ENCODE measurements around the gene MAP3K13. TPM values are rescaled to one million over a fixed set of nuclear protein-coding genes. Genes with fewer than 3 reads are reported as not detected.

Gene MAP3K13
- total RNA-seq, 2 donors from 2014 or later = 20.4 to 21.1 TPM

DNA sequence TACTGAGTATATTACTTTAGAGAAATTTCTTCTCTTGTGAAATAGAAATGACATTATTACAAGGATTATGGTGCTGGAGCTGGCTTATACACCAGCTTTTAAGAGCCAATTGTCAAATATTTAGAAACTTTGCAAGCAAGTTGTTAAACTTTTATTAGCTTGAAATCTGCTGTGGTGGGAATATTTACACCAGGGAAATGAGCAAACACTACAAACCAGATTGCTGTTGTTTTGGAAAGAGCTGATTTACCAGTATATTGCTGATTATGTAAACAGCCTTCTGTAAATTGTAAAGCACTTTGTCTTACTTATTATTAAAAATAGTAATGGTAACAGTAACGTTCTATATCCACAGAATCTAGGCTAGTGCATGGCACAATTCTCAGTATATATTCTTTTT, 61.5 kb downstream of the MAP3K13 start:
- DNase-seq = no peak
- H3K4me1 Mint-ChIP-seq = peaks cover 4% of the 10 kb centered on the region
- Histone ChIP-seq H3K27me3 (ENCODE audit: control insufficient read depth, insufficient read depth, low read length, poor library complexity, severe bottlenecking) (no peaks in the 10 kb centered on the region), H3K36me3 (ENCODE audit: control insufficient read depth, insufficient read depth, low read length) (no peaks in the 10 kb centered on the region), H3K4me1 (ENCODE audit: control insufficient read depth, insufficient read depth, low read length) (no peaks in the 10 kb centered on the region), H3K27ac (ENCODE audit: low read depth, low read length) (no peak overlapping the region), H3K4me3 (ENCODE audit: low read length) (no peak overlapping the region), H3K9me3 (ENCODE audit: control insufficient read depth, low read length) (no peaks in the 10 kb centered on the region), H3K9ac (ENCODE audit: extremely low read depth, low read length, poor library complexity, severe bottlenecking) (no peak overlapping the region)
- H3K27ac Mint-ChIP-seq = no peak overlapping the region
- H3K36me3 Mint-ChIP-seq (ENCODE audit: low read depth) = no peaks in the 10 kb centered on the region
- peaks cover 2% of the 10 kb centered on the region for H3K27me3 Mint-ChIP-seq (ENCODE audit: insufficient read depth)
- H3K4me3 Mint-ChIP-seq = no peak overlapping the region
- WGBS, 2 experiments (ENCODE audit: insufficient coverage in 1 of 2, insufficient read length in 1 of 2) = 77% methylated on average over 1 of the region's 1 CpG; no CpG with 5 or more reads in 1 of the 2 experiments
- no peak for TF ChIP-seq CTCF (conservative IDR thresholded peaks at IDR 0.05)
- H3K9me3 Mint-ChIP-seq = no peaks in the 10 kb centered on the region

GRCh38 chr3:185430375-185430774, 67.4 kb downstream of the MAP3K13 start:
- no peak for TF ChIP-seq CTCF (conservative IDR thresholded peaks at IDR 0.05)
- Histone ChIP-seq H3K4me3 (ENCODE audit: low read length) (no peak overlapping the region), H3K9me3 (ENCODE audit: control insufficient read depth, low read length) (no peaks in the 10 kb centered on the region), H3K9ac (ENCODE audit: extremely low read depth, low read length, poor library complexity, severe bottlenecking) (no peak overlapping the region), H3K4me1 (ENCODE audit: control insufficient read depth, insufficient read depth, low read length) (no peaks in the 10 kb centered on the region), H3K27ac (ENCODE audit: low read depth, low read length) (no peak overlapping the region), H3K27me3 (ENCODE audit: control insufficient read depth, insufficient read depth, low read length, poor library complexity, severe bottlenecking) (no peaks in the 10 kb centered on the region), H3K36me3 (ENCODE audit: control insufficient read depth, insufficient read depth, low read length) (no peaks in the 10 kb centered on the region)
- no peak for DNase-seq
- H3K4me3 Mint-ChIP-seq = no peak overlapping the region
- H3K27ac Mint-ChIP-seq = no peak overlapping the region
- no peaks in the 10 kb centered on the region for H3K9me3 Mint-ChIP-seq
- H3K27me3 Mint-ChIP-seq (ENCODE audit: insufficient read depth) = no peaks in the 10 kb centered on the region
- 93% methylated on average over 3 of the region's 4 CpGs; no CpG with 5 or more reads in 1 of the 2 experiments for WGBS, 2 experiments (ENCODE audit: insufficient coverage in 1 of 2, insufficient read length in 1 of 2)
- H3K4me1 Mint-ChIP-seq = no peaks in the 10 kb centered on the region
- no peaks in the 10 kb centered on the region for H3K36me3 Mint-ChIP-seq (ENCODE audit: low read depth)

- Mint-ChIP-seq H3K36me3 (ENCODE audit: low read depth) (no peaks in the 10 kb centered on the region), H3K27ac (no peak overlapping the region), H3K4me1 (peaks cover 3% of the 10 kb centered on the region), H3K27me3 (ENCODE audit: insufficient read depth) (peaks cover 1% of the 10 kb centered on the region), H3K4me3 (no peak overlapping the region), H3K9me3 (no peaks in the 10 kb centered on the region)
- Histone ChIP-seq H3K36me3 (ENCODE audit: control insufficient read depth, insufficient read depth, low read length) (no peaks in the 10 kb centered on the region), H3K27ac (ENCODE audit: low read depth, low read length) (no peak overlapping the region), H3K27me3 (ENCODE audit: control insufficient read depth, insufficient read depth, low read length, poor library complexity, severe bottlenecking) (no peaks in the 10 kb centered on the region), H3K9ac (ENCODE audit: extremely low read depth, low read length, poor library complexity, severe bottlenecking) (no peak overlapping the region), H3K4me1 (ENCODE audit: control insufficient read depth, insufficient read depth, low read length) (no peaks in the 10 kb centered on the region), H3K9me3 (ENCODE audit: control insufficient read depth, low read length) (no peaks in the 10 kb centered on the region), H3K4me3 (ENCODE audit: low read length) (no peak overlapping the region)
- WGBS, 2 experiments (ENCODE audit: insufficient coverage in 1 of 2, insufficient read length in 1 of 2) = 91% methylated on average over 3 to 6 of the region's 7 CpGs
- no peak for TF ChIP-seq CTCF (conservative IDR thresholded peaks at IDR 0.05)
- no peak for DNase-seq
Measured at GRCh38 chr3:185439745-185440466, 77.0 kb downstream of the MAP3K13 start.
